Esophagus muscularis mucosa (tissue), 4 donors: Measurements from ENCODE around the gene PGLYRP4.

Experiments used
- CTCF ChIP-seq, 3 experiments: fragments of 200-600 bp in 2 of 3; fragments of 450-650 bp in 1 of 3; sonication (generic) in 2 of 3; IDR thresholded peaks; one replicate each; pipeline ENCODE4 v1.5.1; 2017 to 2019; ENCODE audit warnings: antibody characterized with exemption in 3 of 3, mild to moderate bottlenecking in 2 of 3, moderate library complexity in 1 of 3
- EP300 ChIP-seq: sonication (generic); formaldehyde crosslinking; IDR thresholded peaks from one replicate; pipeline ENCODE4 v1.6.1; 2017; ENCODE audit warnings: antibody characterized with exemption
- POLR2AphosphoS5 ChIP-seq, 2 donors: sonication (generic); formaldehyde crosslinking; IDR thresholded peaks; one replicate each; pipeline ENCODE4 v1.6.1; 2017; ENCODE audit warnings: antibody characterized with exemption in 2 of 2

- TF ChIP-seq CTCF (IDR thresholded peaks at IDR 0.05) (no peak), POLR2AphosphoS5 (IDR thresholded peaks at IDR 0.05) (no peak), EP300 (no peak)
Observed at GRCh38 chr1:153313288-153313687, 35.4 kb downstream of the PGLYRP4 start.
